ENCODE results near the gene CLIC3.

The CLIC3 gene, protein sequence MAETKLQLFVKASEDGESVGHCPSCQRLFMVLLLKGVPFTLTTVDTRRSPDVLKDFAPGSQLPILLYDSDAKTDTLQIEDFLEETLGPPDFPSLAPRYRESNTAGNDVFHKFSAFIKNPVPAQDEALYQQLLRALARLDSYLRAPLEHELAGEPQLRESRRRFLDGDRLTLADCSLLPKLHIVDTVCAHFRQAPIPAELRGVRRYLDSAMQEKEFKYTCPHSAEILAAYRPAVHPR

DNA sequence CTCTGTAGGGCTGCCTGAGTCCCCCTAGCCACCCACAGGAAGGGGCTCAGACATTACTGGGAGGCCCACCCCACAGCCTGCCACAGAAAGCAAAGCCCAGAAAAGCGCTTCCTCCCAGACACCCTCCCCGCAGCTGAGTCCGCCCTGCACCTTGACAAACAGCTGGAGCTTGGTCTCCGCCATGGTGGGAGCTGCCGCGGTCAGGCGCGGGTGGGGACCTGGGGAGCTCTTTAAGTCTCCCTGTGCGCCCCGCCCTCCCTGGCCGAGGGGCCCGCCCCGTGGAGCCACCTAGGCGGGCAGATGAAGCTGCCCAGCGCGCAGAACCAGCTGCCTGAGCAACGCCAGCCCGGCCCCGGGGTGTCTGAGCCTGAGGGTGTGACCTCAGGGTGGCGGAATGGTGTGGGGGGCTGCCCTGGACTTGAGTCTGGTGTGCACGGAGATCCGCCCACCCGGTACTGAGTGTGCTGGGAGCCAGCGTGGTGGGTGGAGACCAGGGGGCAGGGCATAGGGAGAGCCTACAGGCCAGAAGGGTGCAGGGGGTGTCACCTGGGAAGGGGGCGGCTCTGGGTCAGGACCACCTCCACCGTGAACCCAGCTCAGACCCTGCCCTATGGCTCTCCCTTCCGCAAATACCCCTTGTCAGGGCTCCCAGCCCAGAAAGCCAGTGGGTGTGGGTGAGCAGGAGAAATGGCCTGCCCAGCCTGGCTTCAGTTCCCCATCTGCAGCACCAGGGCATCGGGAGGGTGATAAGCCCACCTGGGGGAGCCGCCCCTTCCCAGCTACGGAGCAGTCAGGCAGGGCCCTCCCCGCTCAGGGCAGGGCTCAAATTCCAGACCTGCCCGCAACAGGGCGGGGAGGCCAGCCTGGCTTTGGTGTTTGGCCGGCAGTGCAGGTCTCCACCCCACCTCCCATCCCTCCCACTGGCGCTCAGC lies at the start of gene CLIC3:
CLIC3 (minus strand) TSS at position 208 of the 932 bp plus-strand sequence; CDS start at position 183, 25 bp downstream.
- Histone ChIP-seq H3F3A (ENCODE audit: insufficient read depth, low read length) (no peaks in the 10 kb centered on the region), H3K27ac (ENCODE audit: low read depth, low read length, poor library complexity, severe bottlenecking) (no peak within 1 kb of the TSS), H2AFZ (ENCODE audit: low read length) (no peak within 1 kb of the TSS), H3K9me2 (ENCODE audit: low read depth, low read length) (no peaks in the 10 kb centered on the region), H3K27me3 (ENCODE audit: insufficient read depth, low read length) (no peaks in the 10 kb centered on the region), H4K20me1 (ENCODE audit: insufficient read depth, low read length) (no peaks in the 10 kb centered on the region), H3K9me3 (ENCODE audit: low read length) (no peaks in the 10 kb centered on the region), H3K79me2 (ENCODE audit: insufficient read depth, low read length) (no peaks in the 10 kb centered on the region), H3K4me2 (ENCODE audit: low read length) (0 out of 2 replicates have a peak within 1 kb of the TSS, but pooled peaks have one; percentile 7), H3K9ac (ENCODE audit: low read length) (no peak within 1 kb of the TSS), H3K36me3 (ENCODE audit: insufficient read depth, low read length) (no peaks in the 10 kb centered on the region; the same call in 1 of the 2 replicates), H3K4me1 (ENCODE audit: insufficient read depth, low read length, severe bottlenecking) (peaks cover 27% of the 10 kb centered on the region), H3K4me3 (ENCODE audit: low read depth, low read length, poor library complexity, severe bottlenecking) (no peak within 1 kb of the TSS)
- TF ChIP-seq EZH2 (IDR thresholded peaks at IDR 0.05; ENCODE audit: borderline replicate concordance, low read length): no peak
- TF ChIP-seq, protein P1, sequence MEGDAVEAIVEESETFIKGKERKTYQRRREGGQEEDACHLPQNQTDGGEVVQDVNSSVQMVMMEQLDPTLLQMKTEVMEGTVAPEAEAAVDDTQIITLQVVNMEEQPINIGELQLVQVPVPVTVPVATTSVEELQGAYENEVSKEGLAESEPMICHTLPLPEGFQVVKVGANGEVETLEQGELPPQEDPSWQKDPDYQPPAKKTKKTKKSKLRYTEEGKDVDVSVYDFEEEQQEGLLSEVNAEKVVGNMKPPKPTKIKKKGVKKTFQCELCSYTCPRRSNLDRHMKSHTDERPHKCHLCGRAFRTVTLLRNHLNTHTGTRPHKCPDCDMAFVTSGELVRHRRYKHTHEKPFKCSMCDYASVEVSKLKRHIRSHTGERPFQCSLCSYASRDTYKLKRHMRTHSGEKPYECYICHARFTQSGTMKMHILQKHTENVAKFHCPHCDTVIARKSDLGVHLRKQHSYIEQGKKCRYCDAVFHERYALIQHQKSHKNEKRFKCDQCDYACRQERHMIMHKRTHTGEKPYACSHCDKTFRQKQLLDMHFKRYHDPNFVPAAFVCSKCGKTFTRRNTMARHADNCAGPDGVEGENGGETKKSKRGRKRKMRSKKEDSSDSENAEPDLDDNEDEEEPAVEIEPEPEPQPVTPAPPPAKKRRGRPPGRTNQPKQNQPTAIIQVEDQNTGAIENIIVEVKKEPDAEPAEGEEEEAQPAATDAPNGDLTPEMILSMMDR (IDR thresholded peaks at IDR 0.05; ENCODE audit: low read length): no peak

DNA sequence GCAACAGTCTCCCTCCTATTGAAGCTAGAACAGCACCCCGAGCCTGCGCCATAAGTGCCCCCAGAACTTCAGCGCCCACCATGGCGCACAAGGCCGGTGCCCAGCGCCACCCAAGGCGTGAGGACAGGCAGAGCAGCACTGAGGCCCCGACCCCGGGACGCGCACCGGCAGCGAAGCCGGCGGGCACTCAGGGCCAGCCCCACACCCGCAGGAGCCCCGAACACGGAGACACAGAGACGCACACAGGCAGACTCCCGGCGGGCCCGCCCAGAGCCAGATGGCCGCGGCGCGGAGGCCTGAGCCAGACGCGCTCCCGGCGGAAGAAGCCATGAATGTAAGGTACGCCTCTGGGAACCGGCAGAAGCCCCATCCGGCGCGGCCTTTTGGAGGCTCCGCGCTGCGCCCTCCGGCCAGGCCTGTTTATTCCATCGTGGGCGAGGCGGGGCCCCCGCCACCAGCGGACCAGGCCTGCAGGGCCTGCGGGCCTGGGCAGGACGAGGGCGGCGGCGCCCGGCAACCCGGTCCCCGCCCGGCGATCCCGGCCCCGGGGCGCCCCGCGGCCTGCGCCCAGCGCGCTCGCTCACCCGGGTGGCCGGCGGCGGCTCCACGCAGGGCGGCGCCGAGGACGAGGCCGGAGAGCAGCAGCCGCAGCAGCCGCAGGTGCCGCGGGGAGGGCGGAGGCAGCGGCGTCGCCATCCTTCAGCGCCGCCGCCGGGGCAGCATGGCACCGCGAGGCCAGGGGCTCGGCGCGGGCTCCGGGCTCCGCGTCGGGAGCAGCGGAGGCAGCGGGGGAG lies 49.1 kb upstream of the CLIC3 start:
- Histone ChIP-seq H3K27ac (ENCODE audit: low read depth, low read length, poor library complexity, severe bottlenecking) (no peak overlapping the region), H3K9ac (ENCODE audit: low read length) (no peak overlapping the region), H3K27me3 (ENCODE audit: insufficient read depth, low read length) (peaks cover 20% of the 10 kb centered on the region; the same call in 1 of the 2 replicates), H3F3A (ENCODE audit: insufficient read depth, low read length) (no peaks in the 10 kb centered on the region), H3K79me2 (ENCODE audit: insufficient read depth, low read length) (no peaks in the 10 kb centered on the region), H4K20me1 (ENCODE audit: insufficient read depth, low read length) (no peaks in the 10 kb centered on the region), H2AFZ (ENCODE audit: low read length) (no peak overlapping the region), H3K4me2 (ENCODE audit: low read length) (peak overlapping the region; percentile 41; the same call in 1 of the 2 replicates), H3K36me3 (ENCODE audit: insufficient read depth, low read length) (no peaks in the 10 kb centered on the region), H3K4me3 (ENCODE audit: low read depth, low read length, poor library complexity, severe bottlenecking) (peak overlapping the region; percentile 38), H3K9me2 (ENCODE audit: low read depth, low read length) (no peaks in the 10 kb centered on the region), H3K9me3 (ENCODE audit: low read length) (no peaks in the 10 kb centered on the region), H3K4me1 (ENCODE audit: insufficient read depth, low read length, severe bottlenecking) (peaks cover 7% of the 10 kb centered on the region)
- TF ChIP-seq, protein P1 (IDR thresholded peaks at IDR 0.05; ENCODE audit: low read length): no peak
- no peak for TF ChIP-seq EZH2 (IDR thresholded peaks at IDR 0.05; ENCODE audit: borderline replicate concordance, low read length)

DNA sequence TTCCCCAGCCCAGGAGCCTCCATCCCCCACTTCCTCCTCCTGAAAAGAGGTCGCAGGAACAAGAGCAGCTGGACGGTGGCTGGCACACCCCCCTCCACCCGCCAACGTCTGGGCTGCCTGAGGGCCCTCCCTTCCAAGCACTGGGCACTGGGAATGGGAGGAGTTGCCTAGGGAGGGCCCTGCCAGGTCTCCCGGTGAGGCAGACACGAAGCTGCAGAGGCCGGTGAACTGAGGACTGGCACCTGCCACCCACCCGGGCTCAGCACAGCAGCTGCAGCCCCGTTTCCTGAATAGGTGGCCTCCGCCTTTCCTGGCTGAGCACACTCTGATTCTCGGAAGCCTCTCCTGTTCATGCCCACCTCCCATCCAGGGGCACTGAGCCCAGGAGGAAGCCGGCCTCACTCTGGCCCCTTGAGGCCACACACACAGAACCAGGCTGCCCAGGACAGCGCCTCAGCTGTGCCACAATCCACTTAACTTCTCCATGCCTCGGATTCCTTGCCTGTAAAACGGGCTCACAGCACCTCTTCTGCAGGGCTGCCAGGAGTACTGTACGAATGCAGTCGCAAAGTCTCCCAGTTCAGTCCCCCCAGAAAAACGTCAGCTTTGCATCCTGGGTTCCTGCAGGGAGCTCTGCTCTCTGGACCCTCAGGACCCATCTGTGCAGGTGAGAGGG lies 48.3 kb upstream of the CLIC3 start:
- Histone ChIP-seq H3K9me3 (ENCODE audit: low read length) (no peaks in the 10 kb centered on the region), H3F3A (ENCODE audit: insufficient read depth, low read length) (no peaks in the 10 kb centered on the region), H3K27me3 (ENCODE audit: insufficient read depth, low read length) (peaks cover 20% of the 10 kb centered on the region; the same call in 1 of the 2 replicates), H3K79me2 (ENCODE audit: insufficient read depth, low read length) (no peaks in the 10 kb centered on the region), H3K27ac (ENCODE audit: low read depth, low read length, poor library complexity, severe bottlenecking) (no peak overlapping the region), H3K9ac (ENCODE audit: low read length) (no peak overlapping the region), H2AFZ (ENCODE audit: low read length) (no peak overlapping the region), H4K20me1 (ENCODE audit: insufficient read depth, low read length) (no peaks in the 10 kb centered on the region), H3K36me3 (ENCODE audit: insufficient read depth, low read length) (no peaks in the 10 kb centered on the region), H3K4me3 (ENCODE audit: low read depth, low read length, poor library complexity, severe bottlenecking) (no peak overlapping the region), H3K4me1 (ENCODE audit: insufficient read depth, low read length, severe bottlenecking) (peaks cover 7% of the 10 kb centered on the region), H3K4me2 (ENCODE audit: low read length) (no peak overlapping the region), H3K9me2 (ENCODE audit: low read depth, low read length) (no peaks in the 10 kb centered on the region)
- TF ChIP-seq EZH2 (IDR thresholded peaks at IDR 0.05; ENCODE audit: borderline replicate concordance, low read length): no peak
- TF ChIP-seq, protein P1 (IDR thresholded peaks at IDR 0.05; ENCODE audit: low read length): no peak
